ENCODE measurements around the gene TUBB4B. TPM values are rescaled to one million over a fixed set of nuclear protein-coding genes. Genes with fewer than 3 reads are reported as not detected.

TUBB4B gene
- total and polyA plus RNA-seq, 10 donors = 55.1 to 137 (median 103) TPM

- peak overlapping the region in 7 of 8 donors; percentile 3 to 82 (median 70) for H3K27ac ChIP-seq
- no peaks in the 10 kb centered on the region for H3K27me3 ChIP-seq (replicated peaks in 1 of 7)
- peak overlapping the region in 5 of 8 donors; percentile 17 to 70 (median 24) for H3K4me3 ChIP-seq
- DNase-seq = no peak
- no peaks in the 10 kb centered on the region for H3K9me3 ChIP-seq
- WGBS, 5 donors = 60 to 75% (median 70%) methylated on average over 19 of the region's 19 CpGs
- peak in 1 of 11 experiments; percentile 4 for TF ChIP-seq CTCF (IDR thresholded peaks at IDR 0.05 in 8 of 11, conservative IDR thresholded peaks at IDR 0.05 in 3 of 11)
- no peak for TF ChIP-seq POLR2A (IDR thresholded peaks at IDR 0.05)
- peak in 1 of 3 donors; percentile 10 for TF ChIP-seq POLR2AphosphoS5 (IDR thresholded peaks at IDR 0.05)
- H3K4me1 ChIP-seq = peaks cover 12 to 73% (median 36%) of the 10 kb centered on the region in 6 donors
- intact Hi-C loops (cut with DNase I; ENCODE audit: low total_unique reads) = no loop called here
- peaks cover 0 to 98% (median 54%) of the 10 kb centered on the region in 6 donors for H3K36me3 ChIP-seq
Observed at GRCh38 chr9:137268538-137269201, 27.6 kb downstream of the TUBB4B start.

GRCh38 chr9:137269231-137269772 is 28.2 kb downstream of the TUBB4B start:
- intact Hi-C loops (cut with DNase I; ENCODE audit: low total_unique reads) = no loop called here
- peak; percentile 76 for DNase-seq
- Histone ChIP-seq H3K36me3 (peaks cover 0 to 96% (median 47%) of the 10 kb centered on the region in 6 donors), H3K4me3 (peak overlapping the region in 5 of 8 donors; percentile 17 to 70 (median 24)), H3K4me1 (peaks cover 12 to 79% (median 36%) of the 10 kb centered on the region in 6 donors), H3K9me3 (no peaks in the 10 kb centered on the region), H3K27me3 (replicated peaks in 1 of 7) (no peaks in the 10 kb centered on the region), H3K27ac (peak overlapping the region in 6 of 8 donors; percentile 10 to 82 (median 70))
- TF ChIP-seq CTCF (IDR thresholded peaks at IDR 0.05 in 8 of 11, conservative IDR thresholded peaks at IDR 0.05 in 3 of 11) = no peak
- peak; percentile 47 to 72 (median 66) for TF ChIP-seq POLR2AphosphoS5 (IDR thresholded peaks at IDR 0.05)
- TF ChIP-seq POLR2A (IDR thresholded peaks at IDR 0.05) = no peak
- WGBS, 5 donors = 41 to 66% (median 62%) methylated on average over 17 of the region's 17 CpGs

GRCh38 chr9:137270929-137271695 is 30.0 kb downstream of the TUBB4B start:
- H3K36me3 ChIP-seq = peaks cover 0 to 78% (median 35%) of the 10 kb centered on the region in 6 donors
- peaks cover 12 to 91% (median 50%) of the 10 kb centered on the region in 6 donors for H3K4me1 ChIP-seq
- 56 to 71% (median 66%) methylated on average over 20 to 32 of the region's 32 CpGs for WGBS, 5 donors
- H3K9me3 ChIP-seq = no peaks in the 10 kb centered on the region
- no peak for TF ChIP-seq POLR2A (IDR thresholded peaks at IDR 0.05)
- peak in 1 of 3 donors; percentile 45 for TF ChIP-seq POLR2AphosphoS5 (IDR thresholded peaks at IDR 0.05)
- DNase-seq = peak; percentile 76
- no peak overlapping the region for H3K4me3 ChIP-seq
- no peaks in the 10 kb centered on the region for H3K27me3 ChIP-seq (replicated peaks in 1 of 7)
- H3K27ac ChIP-seq = no peak overlapping the region
- intact Hi-C loops (cut with DNase I; ENCODE audit: low total_unique reads) = no loop called here

- intact Hi-C loops (cut with DNase I; ENCODE audit: low total_unique reads) = no loop called here
- Histone ChIP-seq H3K27me3 (replicated peaks in 1 of 7) (no peaks in the 10 kb centered on the region), H3K36me3 (peaks cover 0 to 72% (median 31%) of the 10 kb centered on the region in 6 donors), H3K4me3 (no peak overlapping the region), H3K4me1 (peaks cover 18 to 91% (median 56%) of the 10 kb centered on the region in 6 donors), H3K9me3 (no peaks in the 10 kb centered on the region), H3K27ac (no peak overlapping the region)
- TF ChIP-seq POLR2AphosphoS5 (IDR thresholded peaks at IDR 0.05) (no peak), POLR2A (IDR thresholded peaks at IDR 0.05) (no peak), CTCF (IDR thresholded peaks at IDR 0.05 in 8 of 11, conservative IDR thresholded peaks at IDR 0.05 in 3 of 11) (no peak)
- peak; percentile 64 for DNase-seq
- 17 to 35% (median 27%) methylated on average over 3 of the region's 3 CpGs for WGBS, 5 donors
Observed at GRCh38 chr9:137271696-137272076, 30.6 kb downstream of the TUBB4B start.
